Measurements from ENCODE around the gene CSNK1G1.
A peak's percentile ranks its signal among the peaks of the same experiment; 100 is the strongest.
"Not testable (repeated sequence)": the region's sequence is repeated elsewhere in the genome, so short reads cannot be mapped to it uniquely, and the experiment has no call there.

Gene CSNK1G1

GRCh38 chr15:64396789-64397188, 40.8 kb upstream of the CSNK1G1 start:
- H3K36me3 ChIP-seq (ENCODE audit: insufficient read depth, low read length), result peaks cover 54% of the 10 kb centered on the region

DNA sequence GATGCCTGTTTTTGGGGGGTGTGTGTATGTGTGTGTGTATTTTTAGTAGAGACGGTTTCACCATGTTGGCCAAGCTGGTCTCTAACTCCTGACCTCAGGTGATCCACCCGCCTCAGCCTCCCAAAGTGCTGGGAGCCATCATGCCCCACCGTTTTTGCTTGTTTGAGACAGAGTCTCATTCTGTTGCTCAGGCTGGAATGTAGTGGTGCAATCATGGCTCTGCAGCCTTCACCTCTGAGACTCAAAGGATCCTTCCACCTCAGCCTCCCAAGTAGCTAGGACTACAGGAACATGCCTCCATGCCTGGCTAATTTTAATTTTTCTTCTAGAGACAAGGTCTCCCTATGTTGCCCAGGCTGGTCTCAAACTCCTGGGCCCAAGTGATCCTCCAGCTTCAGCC, 36.5 kb upstream of the CSNK1G1 start:
- not testable (repeated sequence) for H3K9me2 ChIP-seq (ENCODE audit: low read depth, low read length); H3K9me3 ChIP-seq (ENCODE audit: low read length); H2AFZ ChIP-seq (ENCODE audit: low read length); H4K20me1 ChIP-seq (ENCODE audit: insufficient read depth, low read length); H3K27ac ChIP-seq (ENCODE audit: low read depth, low read length, poor library complexity, severe bottlenecking); H3K4me3 ChIP-seq (ENCODE audit: low read depth, low read length, poor library complexity, severe bottlenecking); H3K9ac ChIP-seq (ENCODE audit: low read length); H3K4me2 ChIP-seq (ENCODE audit: low read length); H3F3A ChIP-seq (ENCODE audit: insufficient read depth, low read length); H3K27me3 ChIP-seq (ENCODE audit: insufficient read depth, low read length)
- peaks cover 10% of the 10 kb centered on the region; the same call in 1 of the 2 replicates for H3K79me2 ChIP-seq (ENCODE audit: insufficient read depth, low read length)
- H3K36me3 ChIP-seq (ENCODE audit: insufficient read depth, low read length), result peaks cover 25% of the 10 kb centered on the region
- peaks cover 15% of the 10 kb centered on the region for H3K4me1 ChIP-seq (ENCODE audit: insufficient read depth, low read length, severe bottlenecking)

More at GRCh38 chr15:64396789-64397188, 40.8 kb upstream of the CSNK1G1 start:
- TF ChIP-seq EZH2 (IDR thresholded peaks at IDR 0.05; ENCODE audit: borderline replicate concordance, low read length) (no peak), CTCF (IDR thresholded peaks at IDR 0.05; ENCODE audit: low read length) (no peak)
- no peaks in the 10 kb centered on the region for H4K20me1 ChIP-seq (ENCODE audit: insufficient read depth, low read length)
- H3K4me3 ChIP-seq (ENCODE audit: low read depth, low read length, poor library complexity, severe bottlenecking), result no peak overlapping the region
- no peaks in the 10 kb centered on the region for H3K27me3 ChIP-seq (ENCODE audit: insufficient read depth, low read length)
- no peak overlapping the region for H2AFZ ChIP-seq (ENCODE audit: low read length)
- H3F3A ChIP-seq (ENCODE audit: insufficient read depth, low read length), result no peaks in the 10 kb centered on the region; the same call in 1 of the 2 replicates
- no peak overlapping the region for H3K9ac ChIP-seq (ENCODE audit: low read length)
- H3K27ac ChIP-seq (ENCODE audit: low read depth, low read length, poor library complexity, severe bottlenecking), result no peak overlapping the region
- H3K79me2 ChIP-seq (ENCODE audit: insufficient read depth, low read length), result no peaks in the 10 kb centered on the region
- no peaks in the 10 kb centered on the region for H3K4me1 ChIP-seq (ENCODE audit: insufficient read depth, low read length, severe bottlenecking)
- no peak overlapping the region for H3K4me2 ChIP-seq (ENCODE audit: low read length)
- no peaks in the 10 kb centered on the region for H3K9me2 ChIP-seq (ENCODE audit: low read depth, low read length)
- H3K9me3 ChIP-seq (ENCODE audit: low read length), result no peaks in the 10 kb centered on the region

DNA sequence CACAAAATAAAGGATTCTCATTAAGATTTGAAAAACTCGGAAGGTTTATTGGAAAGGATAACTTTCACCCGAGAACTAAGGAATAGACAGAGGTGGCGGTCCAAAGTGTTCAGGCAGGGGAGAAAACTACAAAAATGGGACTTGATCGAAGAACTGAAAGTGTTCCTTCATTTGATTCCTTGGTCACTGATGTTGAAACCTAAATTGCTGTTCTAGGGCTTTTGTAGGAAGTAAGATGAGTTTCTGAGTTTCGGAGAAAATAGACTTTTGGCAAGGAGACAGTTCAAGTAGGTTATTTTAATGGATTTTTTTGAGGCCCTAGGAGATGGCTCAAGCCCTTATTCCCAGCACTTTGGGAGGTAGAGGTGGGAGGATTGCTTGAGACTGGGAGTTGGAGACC, 33.1 kb upstream of the CSNK1G1 start:
- Histone ChIP-seq H3K4me1 (ENCODE audit: insufficient read depth, low read length, severe bottlenecking) (peaks cover 19% of the 10 kb centered on the region), H3K79me2 (ENCODE audit: insufficient read depth, low read length) (peaks cover 10% of the 10 kb centered on the region; the same call in 1 of the 2 replicates), H2AFZ (ENCODE audit: low read length) (no peak overlapping the region), H3K9me3 (ENCODE audit: low read length) (no peaks in the 10 kb centered on the region), H3K4me3 (ENCODE audit: low read depth, low read length, poor library complexity, severe bottlenecking) (peak overlapping the region; percentile 92), H3K4me2 (ENCODE audit: low read length) (peak overlapping the region; percentile 68), H3K36me3 (ENCODE audit: insufficient read depth, low read length) (no peaks in the 10 kb centered on the region), H3F3A (ENCODE audit: insufficient read depth, low read length) (no peaks in the 10 kb centered on the region; the same call in 1 of the 2 replicates), H3K27me3 (ENCODE audit: insufficient read depth, low read length) (no peaks in the 10 kb centered on the region), H3K9ac (ENCODE audit: low read length) (no peak overlapping the region), H3K9me2 (ENCODE audit: low read depth, low read length) (no peaks in the 10 kb centered on the region), H3K27ac (ENCODE audit: low read depth, low read length, poor library complexity, severe bottlenecking) (no peak overlapping the region), H4K20me1 (ENCODE audit: insufficient read depth, low read length) (no peaks in the 10 kb centered on the region)
- no peak for TF ChIP-seq CTCF (IDR thresholded peaks at IDR 0.05; ENCODE audit: low read length)
- TF ChIP-seq EZH2 (IDR thresholded peaks at IDR 0.05; ENCODE audit: borderline replicate concordance, low read length), result no peak

DNA sequence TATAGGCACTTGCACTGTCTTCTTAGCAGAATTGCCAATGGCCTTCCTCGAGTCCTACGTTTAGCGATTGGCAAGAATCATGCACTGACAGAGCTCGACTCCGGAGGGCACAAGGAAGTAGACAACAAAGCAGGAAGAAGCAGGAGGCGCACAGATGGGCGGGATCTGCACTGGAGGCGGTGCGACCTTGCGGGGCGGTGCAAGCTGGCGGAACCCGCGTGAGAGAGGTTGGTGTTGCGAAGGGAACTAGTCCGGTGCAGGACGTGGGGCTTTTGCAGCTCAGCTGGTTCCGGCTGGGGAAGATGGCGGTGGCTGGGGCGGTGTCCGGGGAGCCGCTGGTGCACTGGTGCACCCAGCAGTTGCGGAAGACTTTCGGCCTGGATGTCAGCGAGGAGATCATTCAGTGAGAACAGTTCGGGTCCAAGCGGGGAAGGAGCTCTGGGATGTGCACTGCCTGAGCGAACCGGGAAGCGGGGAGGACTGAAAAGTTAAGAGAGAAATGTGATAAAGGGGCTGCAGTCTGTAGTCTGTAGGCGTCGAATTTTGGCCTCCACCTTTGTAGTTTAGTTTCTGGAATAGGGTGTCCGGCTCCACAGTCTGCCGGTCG, 31.7 kb upstream of the CSNK1G1 start, which contains the start of gene TRIP4:
TSS of gene TRIP4 (plus strand) at position 275 of the 607 bp plus-strand sequence. CDS start at position 303, 28 bp downstream.
- H3K9me3 ChIP-seq (ENCODE audit: low read length), result no peaks in the 10 kb centered on the region
- H3K27ac ChIP-seq (ENCODE audit: low read depth, low read length, poor library complexity, severe bottlenecking), result peak within 1 kb of the TSS; percentile 74
- peak within 1 kb of the TSS; percentile 68 for H3K4me2 ChIP-seq (ENCODE audit: low read length)
- peak within 1 kb of the TSS; percentile 76 for H3K9ac ChIP-seq (ENCODE audit: low read length)
- H2AFZ ChIP-seq (ENCODE audit: low read length), result 0 out of 2 replicates have a peak within 1 kb of the TSS, but pooled peaks have one; percentile 48
- H3K9me2 ChIP-seq (ENCODE audit: low read depth, low read length), result no peaks in the 10 kb centered on the region
- H4K20me1 ChIP-seq (ENCODE audit: insufficient read depth, low read length), result no peaks in the 10 kb centered on the region
- no peaks in the 10 kb centered on the region for H3K36me3 ChIP-seq (ENCODE audit: insufficient read depth, low read length)
- peaks cover 19% of the 10 kb centered on the region for H3K4me1 ChIP-seq (ENCODE audit: insufficient read depth, low read length, severe bottlenecking)
- peak within 1 kb of the TSS; percentile 92 for H3K4me3 ChIP-seq (ENCODE audit: low read depth, low read length, poor library complexity, severe bottlenecking)
- TF ChIP-seq EZH2 (IDR thresholded peaks at IDR 0.05; ENCODE audit: borderline replicate concordance, low read length) (no peak), CTCF (IDR thresholded peaks at IDR 0.05; ENCODE audit: low read length) (no peak; the same call in 1 of the 2 replicates)
- peaks cover 10% of the 10 kb centered on the region; the same call in 1 of the 2 replicates for H3K79me2 ChIP-seq (ENCODE audit: insufficient read depth, low read length)
- H3F3A ChIP-seq (ENCODE audit: insufficient read depth, low read length), result no peaks in the 10 kb centered on the region
- no peaks in the 10 kb centered on the region for H3K27me3 ChIP-seq (ENCODE audit: insufficient read depth, low read length)

Measured in OCI-LY1 (cell line).